Bone marrow (tissue), 2 donors: ENCODE results near the gene EPS8L3.
"Not testable (repeated sequence)": the region's sequence is repeated elsewhere in the genome, so short reads cannot be mapped to it uniquely, and the experiment has no call there.

Experiments used
- DNase-seq, 2 donors: peaks; one replicate each; lab custom pipeline; 2025; lab: John Stamatoyannopoulos, UW

Gene EPS8L3

DNA sequence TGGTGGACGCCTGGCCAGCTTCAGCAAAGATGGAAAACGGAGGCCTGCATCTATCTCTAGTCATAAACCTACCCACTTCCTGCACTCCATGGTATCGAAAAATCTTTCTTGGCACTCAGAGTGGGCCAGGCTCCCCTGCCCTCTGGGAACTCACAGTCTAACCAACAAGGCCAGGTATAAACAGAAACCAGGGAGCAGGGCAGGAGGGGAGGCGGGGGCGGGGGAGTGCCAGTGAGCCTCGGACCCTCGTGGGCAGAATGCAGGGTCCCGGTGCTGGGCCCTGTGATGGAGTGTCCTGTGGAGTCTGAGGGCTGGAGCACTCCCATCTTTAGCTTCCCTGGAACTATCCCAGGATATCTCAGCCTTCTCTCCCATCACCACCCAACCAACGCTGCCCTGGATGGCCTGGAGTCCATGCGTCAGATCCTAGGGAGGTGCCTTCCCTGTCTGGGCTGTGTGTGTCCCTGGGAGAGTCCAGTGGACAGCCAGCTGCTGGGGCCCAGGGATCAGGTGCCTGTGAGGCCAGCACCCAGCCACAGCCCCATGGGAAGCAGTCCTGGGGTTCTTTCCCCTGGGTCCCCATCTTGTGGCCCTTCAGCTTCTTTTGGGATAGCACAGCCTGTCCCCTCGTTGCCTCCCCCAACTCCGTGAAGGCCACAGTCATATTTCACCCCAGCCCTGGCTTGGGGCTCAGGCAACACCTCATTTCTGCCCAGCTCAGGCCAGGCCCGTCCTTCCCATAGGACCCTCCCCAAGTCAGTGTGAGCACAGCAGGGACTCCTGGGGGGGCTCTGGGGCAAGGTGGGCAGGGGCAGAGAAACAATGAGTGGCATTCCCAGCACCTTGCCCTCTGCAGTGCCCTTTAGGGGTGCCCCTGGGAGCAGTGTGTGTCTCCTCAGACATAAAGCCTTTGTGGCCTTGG lies 1.1 kb upstream of the EPS8L3 start:
- DNase-seq, result no peak

DNA sequence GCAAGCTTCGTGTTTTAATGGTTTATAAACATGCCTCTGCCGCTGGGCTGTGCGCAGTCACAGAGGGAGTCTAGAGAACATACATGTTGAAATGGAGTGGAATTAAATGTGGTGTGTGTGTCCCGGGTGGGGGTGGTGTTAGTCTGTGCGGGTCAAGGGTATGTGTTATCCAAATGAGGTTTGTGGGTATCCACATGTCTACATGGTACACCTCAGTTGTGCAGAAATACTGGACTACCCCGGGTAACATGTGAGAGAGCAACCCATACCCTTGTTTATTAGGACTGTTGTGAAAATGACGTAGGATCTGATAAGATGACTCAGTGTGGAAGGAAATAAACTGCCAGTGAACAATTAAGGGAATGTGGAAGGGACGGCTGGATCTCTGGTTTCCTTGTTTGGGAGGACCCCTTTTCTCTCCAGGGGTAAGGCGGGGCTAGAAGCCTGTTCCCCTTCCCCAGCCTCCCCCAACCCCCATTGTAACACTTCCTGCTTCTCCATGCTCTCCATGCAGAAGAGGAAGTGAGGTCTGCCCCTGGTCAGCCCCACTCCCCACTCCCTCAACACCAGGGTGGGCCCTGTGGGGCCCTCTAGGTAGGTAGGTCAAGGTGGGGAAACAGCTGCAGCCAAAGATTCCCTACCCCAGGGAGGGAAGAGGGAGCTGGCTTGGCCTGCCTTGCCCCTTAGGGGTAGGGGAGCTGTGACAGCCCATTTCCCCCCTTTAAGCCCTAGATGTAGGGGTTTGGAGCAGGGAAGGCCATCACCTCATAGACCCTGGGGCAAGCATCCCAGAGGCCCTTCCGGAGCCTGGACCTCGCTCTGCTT lies 690 bp downstream of the EPS8L3 start:
- DNase-seq, result peak in 1 of 2 donors; percentile 10

DNA sequence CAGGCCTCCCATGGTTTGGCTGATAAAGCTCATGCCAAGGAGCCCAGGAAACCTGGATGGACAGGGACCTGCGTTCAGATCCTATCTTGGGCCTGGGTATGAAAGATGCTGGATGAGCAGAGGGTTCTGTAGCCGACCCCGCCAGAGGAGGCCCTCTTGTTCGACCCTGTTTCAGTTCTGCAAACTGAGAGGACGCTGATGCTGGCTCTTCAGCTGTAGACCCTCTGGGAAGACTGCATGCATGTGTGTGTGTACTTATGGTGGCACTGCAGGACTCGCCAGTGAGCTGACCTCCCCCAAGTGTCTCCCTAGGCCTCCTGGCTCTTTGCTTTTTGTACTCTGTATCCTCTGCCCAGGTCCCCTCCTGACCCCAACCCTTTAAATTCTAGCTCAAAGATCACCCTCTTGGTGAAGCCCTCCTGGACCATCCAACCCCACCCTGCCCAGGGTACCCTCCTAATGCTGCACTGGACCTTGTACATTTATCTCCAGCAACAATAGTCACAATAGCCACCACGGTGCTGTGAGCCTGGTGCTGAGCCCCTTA lies 1.6 kb downstream of the EPS8L3 start:
- DNase-seq, result no peak

DNA sequence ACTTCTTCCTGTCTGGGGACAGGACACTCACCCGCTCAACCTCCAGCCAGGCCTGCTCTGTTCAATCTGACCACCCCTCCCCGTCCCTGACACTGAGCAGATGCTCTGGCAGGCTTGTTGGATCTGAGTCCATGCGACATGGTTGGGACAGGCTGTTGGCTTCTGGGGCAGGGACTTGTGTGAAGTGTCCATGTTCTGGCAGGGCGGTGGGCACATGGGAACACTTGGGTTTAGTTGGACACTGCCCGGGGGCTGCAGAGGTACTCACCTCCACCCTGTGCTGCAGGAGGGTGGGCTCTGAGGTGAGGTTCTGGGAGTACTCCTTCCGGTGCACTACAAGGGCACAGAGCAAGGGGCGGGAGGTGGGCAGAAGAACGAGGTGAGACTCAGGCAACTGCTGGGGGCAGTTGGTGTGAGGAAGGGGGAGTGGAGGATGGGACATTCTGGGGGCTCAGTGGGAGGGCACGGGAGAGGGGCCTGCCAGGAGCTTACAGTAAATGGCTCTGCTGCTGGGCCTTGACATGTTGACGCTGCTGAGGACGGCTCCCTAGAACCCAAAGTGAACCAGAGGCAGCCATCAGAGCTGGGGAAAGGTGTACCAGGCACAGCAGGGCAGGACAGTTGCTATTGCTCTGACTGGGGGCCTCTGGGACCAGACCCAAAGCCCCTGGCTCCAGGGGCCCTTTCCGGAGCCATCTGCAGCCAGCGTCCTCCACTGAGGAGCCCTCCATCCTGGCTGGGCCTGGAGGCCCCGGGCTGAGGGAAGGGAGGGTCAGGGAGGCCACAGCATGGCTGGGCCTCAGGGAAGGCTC lies 2.3 kb downstream of the EPS8L3 start:
- DNase-seq, result no peak

DNA sequence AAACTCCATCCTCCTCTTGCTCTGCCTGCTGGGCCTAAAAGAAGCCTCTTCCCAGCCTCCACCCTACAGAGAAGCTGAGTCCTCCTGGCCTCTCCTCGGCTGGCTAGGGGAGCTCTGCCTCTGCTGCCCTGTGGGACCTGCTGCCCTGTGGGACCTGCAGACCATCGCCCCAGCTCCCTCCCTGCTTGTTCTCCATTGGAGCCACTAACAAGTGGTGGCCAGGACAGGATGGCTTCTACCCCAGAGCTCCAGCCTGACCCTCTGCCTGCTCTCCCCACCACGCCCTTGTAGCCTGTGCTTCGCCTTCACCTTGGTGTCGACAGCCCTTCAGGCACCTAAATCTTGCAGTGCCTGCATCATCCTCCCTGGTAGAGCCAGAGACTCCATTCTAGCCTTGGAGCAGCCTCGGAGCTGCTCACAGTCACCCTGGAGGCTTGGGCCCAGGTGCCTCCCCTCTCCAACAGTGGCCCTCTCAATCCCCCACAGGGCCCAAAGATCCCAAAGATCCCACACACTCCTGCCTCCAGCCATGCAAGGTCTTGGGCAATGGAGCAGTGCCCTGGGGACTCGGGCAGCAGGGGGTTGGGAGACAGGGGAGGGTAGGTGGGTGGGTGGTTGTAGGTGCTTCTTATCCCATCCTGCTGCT lies 3.0 kb downstream of the EPS8L3 start:
- no peak for DNase-seq

DNA sequence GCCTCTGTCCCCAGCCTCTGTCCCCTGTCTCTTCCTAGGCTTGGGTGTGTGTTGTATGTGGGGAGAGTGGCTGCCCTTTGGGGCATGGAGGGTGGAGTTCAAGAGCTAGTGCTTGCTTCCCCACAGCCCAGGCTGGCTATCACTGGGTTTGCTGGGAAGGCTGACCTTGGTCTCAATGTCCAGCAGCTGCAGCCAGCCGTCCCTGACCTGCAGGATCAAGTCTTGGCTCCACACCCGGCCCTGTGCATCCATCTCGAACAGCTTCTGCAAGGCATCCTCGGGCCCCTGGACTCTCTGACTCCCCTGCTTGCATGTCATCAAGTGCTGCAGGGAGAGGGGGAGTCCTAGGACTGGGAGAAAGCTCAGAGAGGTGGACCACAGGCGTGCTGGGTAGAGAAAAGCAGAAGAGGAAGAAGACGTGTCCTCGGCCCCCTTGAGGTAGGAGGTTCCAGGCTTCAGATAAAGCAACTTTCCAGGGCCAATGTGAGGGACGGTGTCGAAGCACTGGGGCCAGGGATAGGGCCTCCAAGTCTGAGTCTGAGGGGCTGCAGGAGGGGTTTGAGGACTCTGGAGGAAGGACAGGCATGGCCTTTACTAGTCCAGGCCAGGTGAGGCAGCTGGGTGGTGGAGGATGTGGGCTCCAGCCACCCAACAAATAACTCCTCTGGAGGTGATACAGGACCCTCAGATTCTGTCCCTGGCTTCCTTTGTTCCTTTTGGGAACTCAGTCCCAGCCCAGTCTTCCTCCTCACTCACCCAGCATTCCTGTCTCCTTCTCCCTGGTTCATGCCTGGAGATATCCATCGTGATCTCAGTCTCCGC lies 4.0 kb downstream of the EPS8L3 start:
- DNase-seq, result no peak

DNA sequence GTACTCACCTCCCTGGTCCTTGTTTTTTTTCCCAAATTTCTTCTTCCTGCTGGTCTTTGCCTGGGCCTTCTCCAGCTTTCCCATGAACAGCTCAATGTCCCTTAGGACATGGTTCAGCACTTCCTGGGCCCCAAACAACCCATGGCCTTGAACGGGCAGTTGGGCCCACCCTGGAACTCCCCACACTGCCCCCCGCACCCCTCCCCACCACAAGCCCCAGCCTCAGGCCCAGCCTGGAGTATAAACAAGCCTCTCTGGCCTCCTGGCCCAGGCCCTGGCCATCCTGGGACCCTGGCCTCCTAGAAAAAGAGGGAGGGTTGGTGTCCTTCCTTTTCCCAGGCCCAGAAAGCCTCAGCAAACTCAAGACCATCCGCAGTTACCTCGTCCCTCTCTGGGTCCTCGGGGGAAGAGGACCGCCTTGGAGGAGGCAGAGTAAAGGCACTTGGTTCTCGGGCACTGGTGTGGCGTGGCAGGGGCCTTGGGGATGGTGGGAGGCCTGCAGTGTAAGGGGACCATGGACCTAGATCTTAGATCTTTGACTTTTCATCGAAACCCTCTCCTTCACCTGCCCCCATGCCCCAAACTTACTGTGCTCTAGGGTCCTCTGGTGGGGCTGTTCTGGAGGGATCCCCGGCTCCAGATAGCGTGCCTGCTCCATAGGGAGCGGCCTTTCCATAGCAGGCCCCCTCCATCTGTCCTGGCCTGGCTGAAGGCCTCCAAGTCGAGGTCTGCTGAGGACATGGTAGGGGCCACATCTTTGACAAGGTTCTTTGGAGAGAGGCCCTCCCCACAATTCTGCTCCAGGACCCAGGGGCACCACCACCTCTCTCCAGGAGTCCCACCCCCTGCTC lies 5.6 kb downstream of the EPS8L3 start:
- no peak for DNase-seq

DNA sequence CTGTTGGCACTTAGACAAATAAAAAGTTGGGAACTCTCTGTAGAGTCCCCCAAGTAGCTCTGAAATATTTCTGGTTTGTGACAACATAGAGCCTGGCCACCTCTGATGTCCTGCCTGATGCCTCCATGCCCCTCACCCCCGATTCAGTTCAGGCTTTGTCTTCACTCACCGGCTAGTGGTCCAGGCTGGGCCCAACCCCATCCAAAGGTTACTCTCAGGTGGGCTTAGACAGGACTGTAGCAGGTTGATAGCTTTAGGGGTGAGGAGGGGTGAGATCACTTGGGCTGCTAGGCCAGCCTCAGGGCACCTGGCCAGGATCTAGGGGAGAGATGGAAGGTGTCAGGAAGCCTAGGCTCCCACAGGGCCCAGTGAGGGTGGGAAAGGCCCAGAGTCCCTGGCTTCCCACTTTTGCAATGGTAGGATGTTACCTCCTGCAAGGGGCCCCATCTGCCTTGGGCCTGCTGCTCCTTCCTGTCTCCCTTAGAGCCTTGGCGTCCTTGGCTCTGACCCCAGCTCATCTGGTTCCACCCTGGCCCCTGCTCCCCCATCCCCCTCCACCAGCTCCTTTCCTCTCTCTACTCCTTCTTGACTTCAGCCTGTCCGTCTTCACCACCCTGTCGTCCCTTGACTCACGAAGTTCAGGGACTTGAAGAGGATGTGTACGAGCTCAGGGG lies 6.7 kb downstream of the EPS8L3 start:
- DNase-seq, result no peak

DNA sequence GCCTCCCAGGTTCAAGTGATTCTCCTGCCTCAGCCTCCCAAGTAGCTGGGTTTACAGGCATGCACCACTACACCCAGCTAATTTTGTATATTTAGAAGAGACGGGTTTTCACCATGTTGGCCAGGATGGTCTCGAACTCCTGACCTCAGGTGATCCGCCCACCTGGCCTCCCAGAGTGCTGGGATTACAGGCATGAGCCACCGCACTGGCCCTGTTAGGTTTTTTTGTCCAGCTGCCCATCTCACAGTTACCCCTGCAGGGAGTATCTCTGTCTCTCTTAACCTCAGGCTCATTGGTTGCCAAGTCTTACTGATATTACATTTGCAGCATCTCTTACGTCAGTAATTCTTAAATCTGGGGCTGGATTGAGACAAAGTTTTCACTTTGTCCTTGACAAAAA lies 7.4 kb downstream of the EPS8L3 start:
- DNase-seq, result not testable (repeated sequence)

DNA sequence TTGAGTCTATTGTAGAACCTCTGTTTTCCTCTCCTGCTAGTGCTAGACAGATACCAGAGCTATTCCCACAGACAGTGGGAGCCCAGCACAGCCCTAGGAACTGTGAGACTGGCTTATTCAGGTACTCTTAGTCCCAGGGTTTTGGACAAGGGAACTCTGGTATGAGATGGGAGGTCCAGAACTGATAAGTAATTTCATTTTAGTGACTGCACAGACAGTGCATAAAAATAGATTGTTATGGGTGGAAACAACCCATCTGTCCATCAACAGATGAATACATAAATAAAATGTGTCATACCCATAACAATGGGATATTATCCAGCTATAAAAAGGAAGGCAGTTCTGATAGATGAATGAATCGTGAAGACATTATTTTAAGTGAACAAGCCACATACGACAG lies 9.0 kb downstream of the EPS8L3 start:
- DNase-seq, result no peak

DNA sequence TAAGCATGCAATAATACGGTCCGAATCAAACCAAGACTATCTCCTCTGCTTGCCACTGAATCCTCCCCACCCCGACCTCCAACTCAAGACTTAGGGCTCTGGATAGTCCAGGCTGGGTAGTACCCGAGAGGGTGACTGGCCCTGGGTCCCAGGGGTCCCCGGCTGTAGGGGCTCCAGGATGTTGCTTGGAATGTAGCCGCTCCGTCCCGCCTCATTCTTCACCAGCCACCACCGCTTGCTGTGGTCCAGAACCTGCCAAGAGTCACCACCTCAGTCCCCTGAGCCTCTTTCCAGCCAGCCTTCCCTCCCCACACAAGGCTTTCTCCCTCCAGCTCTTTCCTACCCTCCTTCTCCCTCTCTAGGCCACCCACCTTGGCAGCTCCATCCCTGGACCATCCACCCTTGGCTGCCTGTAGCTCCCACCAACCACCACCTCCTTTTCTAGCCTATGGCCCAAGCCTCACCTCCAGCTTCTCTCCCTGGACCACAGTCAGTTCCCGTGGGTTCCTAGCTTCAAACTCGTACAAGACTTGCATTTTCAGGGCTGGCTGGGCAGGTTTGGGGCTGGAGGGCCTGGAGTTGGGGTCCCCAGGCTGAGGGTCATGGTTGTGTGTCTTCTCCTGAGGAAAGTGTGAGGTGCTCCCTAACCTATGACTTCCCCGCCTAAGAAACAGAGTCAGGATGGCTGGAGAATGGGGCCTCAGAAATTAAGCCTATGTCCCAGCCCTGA lies 12.0 kb downstream of the EPS8L3 start:
- DNase-seq, result no peak

DNA sequence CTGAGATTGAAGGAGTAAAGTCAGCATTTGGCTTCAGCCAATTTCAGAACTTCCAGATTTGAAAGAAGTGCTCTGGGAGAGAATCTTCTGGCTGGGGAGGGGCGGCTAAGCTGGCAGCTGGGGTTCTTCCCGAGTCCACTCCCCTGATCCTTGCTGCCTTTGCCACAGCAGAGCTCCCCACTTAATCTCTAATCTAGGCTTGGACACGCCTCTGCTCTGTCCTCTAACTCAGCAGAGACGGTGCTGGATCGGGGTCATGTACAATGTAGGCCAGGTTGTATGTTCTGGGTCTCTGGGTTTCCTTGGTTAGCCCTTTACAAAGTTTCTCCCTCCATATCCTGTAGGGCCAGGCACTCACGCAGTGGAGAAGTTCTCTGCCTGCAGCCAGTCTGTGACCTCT lies 12.8 kb downstream of the EPS8L3 start:
- no peak for DNase-seq

DNA sequence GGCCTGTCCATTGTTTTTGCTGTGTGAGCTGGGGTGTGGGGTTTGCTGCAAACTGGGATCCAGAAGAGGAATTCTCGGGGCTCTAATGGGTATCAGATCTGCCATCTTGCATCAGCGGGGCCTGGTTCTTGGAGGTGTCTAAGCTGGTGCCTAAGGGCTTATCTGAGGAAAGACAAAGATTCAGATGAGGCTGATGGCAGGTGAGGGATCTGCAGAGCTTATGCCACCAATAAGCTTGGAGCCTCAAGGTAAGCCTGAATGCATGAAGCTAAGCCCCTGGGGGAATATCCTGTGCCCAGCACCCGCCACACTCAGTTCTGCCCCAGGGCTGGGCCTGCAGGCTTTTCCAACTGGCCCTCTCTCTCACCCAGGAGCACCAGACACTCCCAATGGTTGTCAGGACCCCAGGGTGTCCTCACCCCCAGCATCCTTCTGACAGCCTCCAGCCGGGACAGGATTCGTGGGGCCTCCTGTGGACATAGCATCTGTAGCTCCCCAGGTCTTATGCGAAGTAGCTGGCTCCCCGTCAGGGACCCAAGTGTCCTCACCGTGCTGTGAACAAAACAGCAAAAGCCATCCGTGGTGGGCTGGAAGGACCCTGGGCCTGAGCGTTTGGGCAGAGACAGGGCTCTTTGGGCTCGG lies 13.4 kb downstream of the EPS8L3 start:
- no peak for DNase-seq

DNA sequence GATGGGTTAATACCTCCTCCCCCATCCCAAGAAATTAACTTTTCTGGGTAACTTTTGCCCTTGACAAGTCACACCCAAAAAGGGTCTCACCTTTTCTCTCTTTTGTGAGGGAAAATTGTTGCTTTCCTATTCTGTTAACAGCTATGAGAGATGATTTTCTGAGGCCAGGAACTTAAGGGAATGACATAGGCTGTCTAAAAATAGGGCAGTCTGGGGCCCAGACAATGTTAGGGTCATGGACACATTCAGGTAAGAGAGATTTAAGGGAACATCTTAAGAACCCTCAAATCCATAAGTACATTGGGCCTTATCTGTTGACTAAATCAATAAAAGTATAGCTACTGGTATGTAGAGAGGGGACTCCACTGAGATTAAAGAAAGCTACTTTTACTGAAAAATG lies 14.5 kb downstream of the EPS8L3 start:
- no peak for DNase-seq

DNA sequence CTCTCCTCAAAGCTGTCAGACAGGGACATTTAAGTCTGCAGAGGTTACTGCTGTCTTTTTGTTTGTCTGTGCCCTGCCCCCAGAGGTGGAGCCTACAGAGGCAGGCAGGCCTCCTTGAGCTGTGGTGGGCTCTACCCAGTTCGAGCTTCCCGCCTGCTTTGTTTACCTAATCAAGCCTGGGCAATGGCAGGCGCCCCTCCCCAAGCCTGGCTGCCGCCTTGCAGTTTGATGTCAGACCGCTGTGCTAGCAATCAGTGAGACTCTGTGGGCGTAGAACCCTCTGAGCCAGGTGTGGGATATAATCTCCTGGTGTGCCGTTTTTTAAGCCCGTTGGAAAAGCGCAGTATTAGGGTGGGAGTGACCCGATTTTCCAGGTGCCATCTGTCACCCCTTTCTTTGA lies 15.4 kb downstream of the EPS8L3 start:
- not testable (repeated sequence) for DNase-seq

DNA sequence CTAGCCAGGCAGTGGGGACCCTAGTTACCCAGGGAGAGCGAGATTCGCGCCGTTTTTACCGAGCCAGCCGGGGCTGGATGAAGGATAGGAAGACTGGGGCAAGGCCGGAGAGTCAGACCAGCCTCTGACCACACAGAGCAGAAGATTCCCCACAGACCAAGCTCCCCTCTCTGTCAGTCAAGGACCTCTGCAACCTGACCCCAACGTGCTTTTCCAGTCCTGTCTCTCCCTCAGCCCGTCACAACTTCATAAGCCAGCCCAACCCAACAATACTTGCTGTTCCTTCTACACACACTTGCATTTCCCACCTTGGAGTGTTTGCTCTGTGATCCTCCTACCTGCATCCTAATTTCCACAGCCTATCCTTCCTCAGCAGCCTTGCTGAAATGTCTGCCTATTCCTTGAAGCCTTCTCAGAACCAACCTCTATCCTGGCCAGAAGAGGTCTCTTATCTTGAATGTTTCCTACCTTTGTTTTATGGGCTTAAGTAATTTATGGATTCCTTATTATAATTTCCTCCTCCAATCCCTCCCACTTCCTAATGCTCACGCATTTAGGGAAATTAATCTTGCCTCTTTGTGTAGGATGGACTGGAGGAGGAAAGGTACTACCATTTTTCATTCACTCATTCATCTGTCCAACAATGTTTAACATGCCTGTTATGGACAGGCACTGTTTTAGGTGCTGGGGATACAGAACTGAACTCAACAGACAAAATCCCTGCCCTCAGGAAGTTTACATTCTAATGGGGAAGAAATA lies 22.9 kb downstream of the EPS8L3 start, which contains the start of gene GSTM3:
TSS of gene GSTM3 (minus strand) at position 424 of the 759 bp plus-strand sequence. CDS start 751 bp downstream, outside the sequence.
- no peak for DNase-seq
